Fibroblast of skin of back (primary cell): ENCODE data around the gene BRK1.
"Not testable (repeated sequence)": the region's sequence is repeated elsewhere in the genome, so short reads cannot be mapped to it uniquely, and the experiment has no call there.

Experiments used
- DNase-seq: peaks from one replicate; pipeline ENCODE4 v3.0.0-alpha.2; 2013

The BRK1 gene

GRCh38 chr3:10145685-10146084 is 30.2 kb downstream of the BRK1 start:
- DNase-seq, result no peak

DNA sequence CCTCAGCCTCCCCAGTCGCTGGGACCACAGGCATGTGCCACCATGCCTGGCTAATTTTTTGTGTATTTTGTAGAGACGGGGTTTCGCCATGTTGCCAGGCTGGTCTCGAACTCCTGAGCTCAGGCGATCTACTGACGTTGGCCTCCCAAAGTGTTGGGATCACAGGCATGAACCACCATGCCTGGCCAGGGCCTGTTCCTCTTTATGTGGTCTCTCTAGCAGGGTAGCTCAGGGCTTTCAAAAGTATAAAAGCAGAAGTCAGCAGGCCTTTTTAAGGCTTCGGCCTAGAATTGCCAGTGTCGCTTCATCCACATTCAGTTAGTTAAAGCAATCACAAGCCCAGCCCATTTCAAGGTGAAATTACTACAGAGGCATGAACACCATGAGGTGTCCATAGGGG is 33.8 kb downstream of the BRK1 start:
- no peak for DNase-seq

GRCh38 chr3:10150987-10151386 is 35.5 kb downstream of the BRK1 start:
- no peak for DNase-seq

DNA sequence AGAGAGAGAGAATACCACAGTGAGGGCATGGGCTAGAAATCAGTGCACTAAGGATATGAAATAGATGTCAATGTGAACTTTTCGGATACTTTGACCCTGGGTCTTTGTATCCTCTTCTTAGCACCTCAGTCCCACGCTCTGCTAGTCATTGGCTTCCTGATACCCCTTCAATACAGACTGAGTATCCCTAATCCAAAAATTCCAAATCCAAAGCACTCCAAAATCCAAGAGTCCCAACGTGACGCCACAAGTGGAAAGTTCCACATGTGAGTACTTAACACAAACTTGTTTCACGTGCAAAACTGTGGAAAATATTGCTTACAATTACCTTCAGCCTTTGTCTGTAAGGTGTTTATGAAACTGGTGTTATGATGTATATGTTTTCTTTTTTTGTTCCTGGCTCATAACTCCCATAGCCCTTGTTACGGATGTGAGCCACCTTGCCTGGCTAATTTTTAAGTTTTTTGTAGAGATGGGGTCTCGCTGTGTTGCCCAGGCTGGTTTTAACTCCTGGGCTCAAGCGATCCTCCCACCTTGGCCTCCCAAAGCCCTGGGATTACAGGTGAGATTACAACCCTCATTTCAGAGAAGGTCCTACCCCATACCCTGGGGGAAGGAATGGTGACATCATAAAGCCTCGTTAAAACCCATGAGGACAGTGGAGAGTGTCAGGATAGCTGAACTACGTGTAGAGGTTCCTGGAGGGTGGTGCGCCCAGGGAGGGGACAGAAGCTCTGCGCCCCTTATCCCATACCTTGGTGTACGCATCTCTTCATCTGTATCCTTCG is 39.1 kb downstream of the BRK1 start:
- no peak for DNase-seq

GRCh38 chr3:10155123-10155472 is 39.6 kb downstream of the BRK1 start:
- DNase-seq, result no peak

- no peak for DNase-seq
Measured at GRCh38 chr3:10155658-10156057, 40.2 kb downstream of the BRK1 start.

- DNase-seq, result no peak
Measured at GRCh38 chr3:10157031-10157430, 41.6 kb downstream of the BRK1 start.

DNA sequence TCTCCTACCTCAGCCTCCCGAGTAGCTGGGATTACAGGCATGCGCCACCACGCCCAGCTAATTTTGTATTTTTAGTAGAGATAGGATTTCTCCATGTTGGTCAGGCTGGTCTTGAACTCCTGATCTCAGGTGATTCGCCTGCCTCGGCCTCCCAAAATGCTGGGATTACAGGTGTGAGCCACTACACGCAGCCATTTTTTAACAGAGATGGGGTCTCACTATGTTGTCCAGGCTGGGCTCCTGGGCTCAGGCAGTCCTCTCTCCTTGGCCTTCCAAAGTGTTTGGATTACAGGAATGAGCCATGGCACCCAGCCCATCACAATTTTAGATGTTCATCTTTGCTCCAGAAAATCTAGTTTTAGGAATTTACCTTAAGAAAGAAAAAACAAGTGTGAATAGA is 43.1 kb downstream of the BRK1 start:
- not testable (repeated sequence) for DNase-seq

- no peak for DNase-seq
Measured at GRCh38 chr3:10160346-10160745, 44.9 kb downstream of the BRK1 start.

- no peak for DNase-seq
Measured at GRCh38 chr3:10160925-10161324, 45.5 kb downstream of the BRK1 start.

DNA sequence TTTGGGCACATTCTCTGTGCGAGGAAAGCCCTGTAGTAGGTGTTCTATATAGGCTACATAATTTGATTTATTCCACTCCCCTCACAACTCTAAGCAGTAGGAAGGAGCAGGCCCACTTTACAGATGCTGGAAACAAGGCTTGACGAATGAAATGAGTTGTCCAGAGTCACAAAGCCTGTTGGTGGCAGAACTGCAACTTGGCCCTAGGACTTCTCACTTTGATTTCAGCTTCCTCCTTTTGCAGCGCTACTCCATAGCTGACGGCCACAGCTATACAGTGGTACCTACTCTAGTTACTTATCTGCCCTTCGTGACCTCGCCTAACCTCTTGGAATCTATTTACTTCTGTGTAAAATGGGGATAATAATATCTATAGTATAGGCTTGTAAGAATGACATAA is 46.7 kb downstream of the BRK1 start:
- no peak for DNase-seq

- DNase-seq, result not testable (repeated sequence)
Measured at GRCh38 chr3:10164201-10164545, 48.7 kb downstream of the BRK1 start.

DNA sequence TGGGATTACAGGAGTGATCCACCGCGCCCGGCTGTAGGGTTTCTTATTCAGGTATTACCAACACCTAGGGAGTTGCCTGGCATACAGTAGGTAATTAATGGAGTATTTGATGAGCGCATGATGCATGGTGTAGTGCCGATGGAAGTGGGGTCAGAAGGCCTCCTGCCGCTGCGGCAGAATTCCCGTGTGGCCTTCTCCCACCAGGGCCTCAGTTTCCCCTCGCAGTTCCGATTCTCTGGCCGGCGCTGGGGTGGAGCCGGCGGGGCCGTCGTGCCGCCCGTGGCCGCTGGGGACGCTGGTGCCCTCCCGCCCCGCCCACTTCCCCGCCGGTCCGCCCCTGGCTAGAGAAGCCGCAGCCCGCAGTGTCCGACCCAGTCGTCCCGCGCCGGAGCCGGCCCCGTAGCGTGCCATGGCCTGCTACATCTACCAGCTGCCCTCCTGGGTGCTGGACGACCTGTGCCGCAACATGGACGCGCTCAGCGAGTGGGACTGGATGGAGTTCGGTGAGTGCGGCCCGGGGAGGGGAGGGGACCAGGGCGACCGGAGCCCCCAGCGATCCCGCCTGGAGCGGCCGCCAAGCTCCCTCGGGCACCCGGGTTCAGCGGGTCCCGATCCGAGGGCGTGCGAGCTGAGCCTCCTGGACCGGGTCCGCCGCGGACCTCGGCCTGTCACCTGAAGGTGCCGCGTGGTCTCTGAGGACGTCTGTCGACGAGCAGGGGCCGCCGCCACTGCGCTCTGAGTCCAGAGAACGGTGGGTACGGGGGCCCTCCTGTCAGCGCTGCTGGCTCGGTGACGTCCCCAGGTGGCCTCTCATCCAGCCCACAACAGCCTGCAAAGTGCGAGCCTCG is 49.3 kb downstream of the BRK1 start, which contains the start of gene IRAK2:
TSS of gene IRAK2 (plus strand) at position 374 of the 848 bp plus-strand sequence. CDS start at position 410, 36 bp downstream.
- peak; percentile 59 for DNase-seq

- no peak for DNase-seq
Measured at GRCh38 chr3:10166213-10166604, 50.7 kb downstream of the BRK1 start.

- DNase-seq, result no peak
Measured at GRCh38 chr3:10169000-10169496, 53.6 kb downstream of the BRK1 start.

GRCh38 chr3:10170915-10171478 is 55.5 kb downstream of the BRK1 start:
- DNase-seq, result no peak

GRCh38 chr3:10173095-10173925 is 57.8 kb downstream of the BRK1 start:
- DNase-seq, result no peak

DNA sequence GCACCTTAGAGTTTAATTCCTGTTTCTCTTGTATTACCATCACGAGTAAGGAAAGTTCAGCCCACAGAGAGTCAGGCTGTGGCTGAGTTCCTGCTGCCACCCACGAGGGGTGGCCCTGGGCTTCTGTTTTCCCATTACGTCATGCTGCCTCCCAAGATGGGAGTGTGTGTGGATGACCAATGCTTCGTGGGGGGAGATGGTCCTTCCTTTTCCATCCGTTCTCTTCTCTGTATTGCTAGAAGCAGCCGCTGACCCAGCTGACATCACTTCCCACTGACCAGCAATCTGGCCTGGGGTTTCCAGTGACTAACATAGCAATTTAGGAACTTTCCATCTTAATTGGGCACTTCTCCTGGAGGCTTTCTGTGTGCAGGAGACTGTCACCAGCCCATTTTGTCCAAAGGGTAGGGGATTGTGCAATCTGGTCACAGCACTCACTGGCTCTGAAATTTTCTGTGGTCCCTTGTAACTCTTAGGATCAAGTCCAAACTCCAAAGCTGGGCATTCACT is 58.5 kb downstream of the BRK1 start:
- peak; percentile 77 for DNase-seq

- DNase-seq, result not testable (repeated sequence)
Measured at GRCh38 chr3:10175334-10175733, 59.9 kb downstream of the BRK1 start.

GRCh38 chr3:10176150-10176549 is 60.7 kb downstream of the BRK1 start:
- DNase-seq, result not testable (repeated sequence)
